ENCODE measurements around the gene GRIP1. TPM values are rescaled to one million over a fixed set of nuclear protein-coding genes. Genes with fewer than 3 reads are reported as not detected.

Gene GRIP1
- total and polyA plus RNA-seq, 2 experiments from 2014 or later = 5.1 to 13.7 TPM

DNA sequence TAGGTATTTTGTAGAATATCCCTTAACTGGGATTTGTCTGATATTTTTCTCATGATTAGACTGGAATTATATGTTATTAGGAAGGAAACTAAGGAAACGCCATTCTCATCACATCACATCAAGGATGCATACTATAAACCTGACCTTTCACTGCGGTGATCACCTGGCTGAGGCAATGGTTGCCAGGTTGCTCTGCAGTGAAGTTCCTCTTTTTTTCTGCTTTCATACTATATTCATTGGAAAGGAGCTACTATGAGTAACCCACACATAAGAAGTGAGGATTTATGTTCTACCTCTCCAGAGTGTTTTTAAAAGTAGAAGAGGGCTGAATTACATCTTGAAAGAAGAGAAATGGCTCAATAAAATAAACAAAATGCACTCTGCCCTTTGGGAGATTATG lies 31.0 kb upstream of the GRIP1 start (continued):
- TF ChIP-seq, protein P1, sequence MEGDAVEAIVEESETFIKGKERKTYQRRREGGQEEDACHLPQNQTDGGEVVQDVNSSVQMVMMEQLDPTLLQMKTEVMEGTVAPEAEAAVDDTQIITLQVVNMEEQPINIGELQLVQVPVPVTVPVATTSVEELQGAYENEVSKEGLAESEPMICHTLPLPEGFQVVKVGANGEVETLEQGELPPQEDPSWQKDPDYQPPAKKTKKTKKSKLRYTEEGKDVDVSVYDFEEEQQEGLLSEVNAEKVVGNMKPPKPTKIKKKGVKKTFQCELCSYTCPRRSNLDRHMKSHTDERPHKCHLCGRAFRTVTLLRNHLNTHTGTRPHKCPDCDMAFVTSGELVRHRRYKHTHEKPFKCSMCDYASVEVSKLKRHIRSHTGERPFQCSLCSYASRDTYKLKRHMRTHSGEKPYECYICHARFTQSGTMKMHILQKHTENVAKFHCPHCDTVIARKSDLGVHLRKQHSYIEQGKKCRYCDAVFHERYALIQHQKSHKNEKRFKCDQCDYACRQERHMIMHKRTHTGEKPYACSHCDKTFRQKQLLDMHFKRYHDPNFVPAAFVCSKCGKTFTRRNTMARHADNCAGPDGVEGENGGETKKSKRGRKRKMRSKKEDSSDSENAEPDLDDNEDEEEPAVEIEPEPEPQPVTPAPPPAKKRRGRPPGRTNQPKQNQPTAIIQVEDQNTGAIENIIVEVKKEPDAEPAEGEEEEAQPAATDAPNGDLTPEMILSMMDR (conservative IDR thresholded peaks at IDR 0.05; ENCODE audit: low read depth in 2 of 2) = no peak

DNA sequence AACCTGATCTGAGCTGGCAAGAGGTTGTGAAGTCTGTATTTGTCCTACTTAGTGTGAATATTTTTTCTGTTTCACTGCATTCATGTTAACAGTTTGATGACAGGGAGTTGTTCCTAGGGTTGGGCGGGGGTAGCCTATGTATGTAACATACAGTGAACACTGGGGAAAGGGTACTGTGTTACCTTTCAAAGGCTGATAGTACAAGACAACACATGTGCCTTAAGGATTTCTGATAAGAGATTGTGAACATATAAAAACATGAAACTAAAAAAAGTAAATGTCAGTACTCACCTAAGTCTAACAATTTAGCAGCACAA lies 30.5 kb upstream of the GRIP1 start:
- no peaks in the 10 kb centered on the region for H3F3A ChIP-seq (replicated peaks; ENCODE audit: low read depth)
- Mint-ChIP-seq H3K27me3 (ENCODE audit: insufficient read depth, low read depth, poor library complexity) (no peaks in the 10 kb centered on the region), H3K36me3 (ENCODE audit: low read depth) (no peaks in the 10 kb centered on the region), H3K4me1 (no peaks in the 10 kb centered on the region; the same call in 2 of the 3 replicates), H3K27ac (no peak overlapping the region; the same call in 1 of the 2 replicates), H3K9me3 (peaks cover 8% of the 10 kb centered on the region; the same call in 1 of the 3 replicates), H3K4me3 (no peak overlapping the region)
- no peak overlapping the region for H2AFZ ChIP-seq
- H3K27me3 ChIP-seq (ENCODE audit: insufficient read depth) = no peaks in the 10 kb centered on the region
- no peak overlapping the region for H3K27ac ChIP-seq (ENCODE audit: low read depth)
- H3K4me3 ChIP-seq = no peak overlapping the region
- no peaks in the 10 kb centered on the region for H3K9me2 ChIP-seq (ENCODE audit: insufficient read depth)
- no peak for DNase-seq (ENCODE audit: low spot score)
- H3K4me2 ChIP-seq = no peak overlapping the region
- H3K79me2 ChIP-seq (replicated peaks; ENCODE audit: insufficient read depth) = no peaks in the 10 kb centered on the region
- H3K4me1 ChIP-seq (ENCODE audit: insufficient read depth) = no peaks in the 10 kb centered on the region
- ATAC-seq = no peak
- H3K36me3 ChIP-seq (ENCODE audit: insufficient read depth) = no peaks in the 10 kb centered on the region
- TF ChIP-seq REST (IDR thresholded peaks at IDR 0.05; ENCODE audit: unreplicated experiment) = no peak
- H4K20me1 ChIP-seq (replicated peaks; ENCODE audit: insufficient read depth) = no peaks in the 10 kb centered on the region

GRCh38 chr12:66708704-66709456 lies 30.0 kb upstream of the GRIP1 start:
- TF ChIP-seq, protein P1 (conservative IDR thresholded peaks at IDR 0.05; ENCODE audit: low read depth in 2 of 2) = peak in 1 of 2 experiments; percentile 65; a peak in 3 of 4 replicates
- no peak for TF ChIP-seq POLR2AphosphoS5 (IDR thresholded peaks at IDR 0.05; ENCODE audit: low read depth)
- Mint-ChIP-seq H3K9me3 (peaks cover 8% of the 10 kb centered on the region; the same call in 1 of the 3 replicates), H3K4me3 (no peak overlapping the region), H3K4me1 (no peaks in the 10 kb centered on the region; the same call in 2 of the 3 replicates), H3K27me3 (ENCODE audit: insufficient read depth, low read depth, poor library complexity) (no peaks in the 10 kb centered on the region), H3K27ac (no peak overlapping the region; the same call in 1 of the 2 replicates), H3K36me3 (ENCODE audit: low read depth) (no peaks in the 10 kb centered on the region)
- Histone ChIP-seq H3K4me3 (no peak overlapping the region), H3F3A (replicated peaks; ENCODE audit: low read depth) (no peaks in the 10 kb centered on the region), H3K4me2 (no peak overlapping the region), H3K9me2 (ENCODE audit: insufficient read depth) (no peaks in the 10 kb centered on the region), H3K27me3 (ENCODE audit: insufficient read depth) (no peaks in the 10 kb centered on the region), H3K36me3 (ENCODE audit: insufficient read depth) (no peaks in the 10 kb centered on the region), H3K4me1 (ENCODE audit: insufficient read depth) (no peaks in the 10 kb centered on the region), H4K20me1 (replicated peaks; ENCODE audit: insufficient read depth) (no peaks in the 10 kb centered on the region), H3K27ac (ENCODE audit: low read depth) (no peak overlapping the region), H2AFZ (no peak overlapping the region), H3K79me2 (replicated peaks; ENCODE audit: insufficient read depth) (no peaks in the 10 kb centered on the region)
- ATAC-seq (no peak), DNase-seq (ENCODE audit: low spot score) (peak; percentile 55)
